CD4-positive, CD25-positive, alpha-beta regulatory T cell (primary cell): ENCODE data around the gene C3orf49. TPM values are rescaled to one million over a fixed set of nuclear protein-coding genes. Genes with fewer than 3 reads are reported as not detected.

Source experiments
- ATAC-seq, 2 donors: fragments of 150-1000 bp; cut with Tn5 transposase; one replicate each; pipeline ENCODE4 v1.10.0; 2021; ENCODE audit warnings: low read depth in 2 of 2, moderate number of reproducible peaks in 2 of 2, moderate library complexity in 1 of 2
- DNase-seq, 3 donors: peaks; one replicate each; pipeline versions ENCODE4 v3.0.0 to v3.0.0-alpha.2; 2012 to 2022; ENCODE audit warnings: mixed read lengths in 1 of 3
- H3K27ac ChIP-seq: one replicate; pipeline ENCODE4 v1.7.0; 2013; ENCODE audit warnings: mild to moderate bottlenecking, low read length; ENCODE audit not compliant: insufficient read depth, poor library complexity, severe bottlenecking
- H3K27me3 ChIP-seq: one replicate; pipeline ENCODE4 v1.7.0; 2013; ENCODE audit warnings: low read length; ENCODE audit not compliant: control insufficient read depth, insufficient read depth
- H3K36me3 ChIP-seq: one replicate; pipeline ENCODE4 v1.7.0; 2013; ENCODE audit warnings: mild to moderate bottlenecking, low read length, moderate library complexity; ENCODE audit not compliant: control insufficient read depth, insufficient read depth
- H3K4me1 ChIP-seq: 2 replicates; pipeline ENCODE4 v1.7.0; 2013; ENCODE audit warnings: mild to moderate bottlenecking, low read length; ENCODE audit not compliant: insufficient read depth, control insufficient read depth, poor library complexity, severe bottlenecking
- H3K4me3 ChIP-seq: one replicate; pipeline ENCODE4 v1.7.0; 2013; ENCODE audit warnings: low read depth, mild to moderate bottlenecking, low read length, moderate library complexity
- H3K9me3 ChIP-seq, 2 experiments: 1 replicate in 1 of 2; 2 replicates in 1 of 2; pipeline ENCODE4 v1.7.0; 2013; ENCODE audit warnings: low read length in 2 of 2, mild to moderate bottlenecking in 1 of 2, moderate library complexity in 1 of 2; ENCODE audit not compliant: control insufficient read depth in 2 of 2
- H3K27ac Mint-ChIP-seq, 3 donors: one replicate each; pipeline ENCODE4 v1.8.0; 2020 to 2022; ENCODE audit warnings: mild to moderate bottlenecking in 3 of 3, mixed read lengths in 3 of 3, moderate library complexity in 2 of 3
- H3K27me3 Mint-ChIP-seq: one replicate; pipeline ENCODE4 v1.8.0; 2022; ENCODE audit warnings: mild to moderate bottlenecking, mixed read lengths
- H3K36me3 Mint-ChIP-seq: one replicate; pipeline ENCODE4 v1.8.0; 2020; ENCODE audit warnings: mixed read lengths
- H3K4me1 Mint-ChIP-seq, 4 donors: one replicate each; pipeline ENCODE4 v1.8.0; 2020 to 2022; ENCODE audit warnings: mixed read lengths in 4 of 4, mild to moderate bottlenecking in 1 of 4
- H3K4me3 Mint-ChIP-seq, 4 donors: one replicate each; pipeline ENCODE4 v1.8.0; 2020 to 2022; ENCODE audit warnings: mild to moderate bottlenecking in 4 of 4, mixed read lengths in 4 of 4, moderate library complexity in 3 of 4
- H3K9me3 Mint-ChIP-seq, 7 donors: one replicate each; pipeline ENCODE4 v1.8.0; 2020 to 2022; ENCODE audit warnings: mixed read lengths in 7 of 7, mild to moderate bottlenecking in 3 of 7, moderate library complexity in 2 of 7
- polyA plus RNA-seq, 4 donors: library from polyadenylated mRNA; unstranded; fragments of 300-500 nt; fragmentation: Illumina TruSeq; gene quantifications; one replicate each; pipeline ENCODE4 v1.2.3, GENCODE V29; 2021
- total RNA-seq: library from RNA; stranded (reverse); gene quantifications from one replicate; pipeline ENCODE4 v1.2.3, GENCODE V29; 2022

Gene C3orf49
- total and polyA plus RNA-seq, 5 donors from 2014 or later, result not detected

- no peak overlapping the region for H3K4me3 ChIP-seq
- no peaks in the 10 kb centered on the region for H3K4me1 ChIP-seq
- Mint-ChIP-seq H3K4me1 (no peaks in the 10 kb centered on the region), H3K27ac (no peak overlapping the region), H3K9me3 (peaks cover 0 to 1% (median 0%) of the 10 kb centered on the region in 7 donors), H3K4me3 (no peak overlapping the region), H3K27me3 (no peaks in the 10 kb centered on the region), H3K36me3 (no peaks in the 10 kb centered on the region)
- no peak for DNase-seq
- no peaks in the 10 kb centered on the region for H3K36me3 ChIP-seq
- no peaks in the 10 kb centered on the region for H3K9me3 ChIP-seq
- ATAC-seq, result no peak
- no peak overlapping the region for H3K27ac ChIP-seq
- H3K27me3 ChIP-seq, result no peaks in the 10 kb centered on the region
These were observed 15.2 kb upstream of the C3orf49 start for GRCh38 chr3:63803911-63804310.

GRCh38 chr3:63807961-63808565 is 11.0 kb upstream of the C3orf49 start:
- Mint-ChIP-seq H3K4me3 (no peak overlapping the region), H3K4me1 (no peaks in the 10 kb centered on the region), H3K27ac (no peak overlapping the region), H3K36me3 (peaks cover 4% of the 10 kb centered on the region), H3K9me3 (peaks cover 0 to 1% (median 0%) of the 10 kb centered on the region in 7 donors), H3K27me3 (no peaks in the 10 kb centered on the region)
- Histone ChIP-seq H3K27ac (no peak overlapping the region), H3K4me3 (no peak overlapping the region), H3K9me3 (no peaks in the 10 kb centered on the region), H3K27me3 (no peaks in the 10 kb centered on the region), H3K36me3 (no peaks in the 10 kb centered on the region), H3K4me1 (no peaks in the 10 kb centered on the region)
- DNase-seq (no peak), ATAC-seq (no peak)

DNA sequence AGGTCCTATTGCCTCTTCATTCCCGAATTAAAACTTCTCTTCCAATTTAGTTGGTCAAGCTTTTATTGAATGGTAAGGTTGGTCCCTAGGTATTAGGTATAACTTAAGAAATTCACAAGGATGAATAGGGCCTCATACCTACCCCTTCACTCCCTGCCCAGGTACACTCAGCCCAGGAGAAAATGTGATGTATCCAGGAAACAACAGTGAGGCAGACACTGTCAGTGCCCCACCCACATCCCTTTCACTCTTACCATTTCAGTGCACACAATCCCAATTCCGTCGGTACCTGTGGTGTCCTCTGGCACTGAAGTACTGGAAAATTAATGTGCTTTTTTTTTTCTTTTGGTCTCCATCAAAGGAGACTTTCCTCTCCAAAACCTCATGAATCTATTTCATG is 10.5 kb upstream of the C3orf49 start:
- Mint-ChIP-seq H3K9me3 (peaks cover 0 to 1% (median 0%) of the 10 kb centered on the region in 7 donors), H3K4me3 (no peak overlapping the region), H3K36me3 (peaks cover 4% of the 10 kb centered on the region), H3K27me3 (no peaks in the 10 kb centered on the region), H3K27ac (no peak overlapping the region), H3K4me1 (no peaks in the 10 kb centered on the region)
- DNase-seq (no peak), ATAC-seq (no peak)
- Histone ChIP-seq H3K4me1 (no peaks in the 10 kb centered on the region), H3K36me3 (no peaks in the 10 kb centered on the region), H3K4me3 (no peak overlapping the region), H3K9me3 (no peaks in the 10 kb centered on the region), H3K27me3 (no peaks in the 10 kb centered on the region), H3K27ac (no peak overlapping the region)

GRCh38 chr3:63809607-63810006 is 9.5 kb upstream of the C3orf49 start:
- Mint-ChIP-seq H3K4me1 (no peaks in the 10 kb centered on the region), H3K4me3 (no peak overlapping the region), H3K27me3 (no peaks in the 10 kb centered on the region), H3K9me3 (peaks cover 0 to 1% (median 0%) of the 10 kb centered on the region in 7 donors), H3K36me3 (peaks cover 4% of the 10 kb centered on the region), H3K27ac (no peak overlapping the region)
- H3K4me3 ChIP-seq, result no peak overlapping the region
- H3K9me3 ChIP-seq, result no peaks in the 10 kb centered on the region
- DNase-seq (no peak), ATAC-seq (no peak)
- H3K27me3 ChIP-seq, result no peaks in the 10 kb centered on the region
- H3K27ac ChIP-seq, result no peak overlapping the region
- H3K4me1 ChIP-seq, result no peaks in the 10 kb centered on the region
- H3K36me3 ChIP-seq, result no peaks in the 10 kb centered on the region

DNA sequence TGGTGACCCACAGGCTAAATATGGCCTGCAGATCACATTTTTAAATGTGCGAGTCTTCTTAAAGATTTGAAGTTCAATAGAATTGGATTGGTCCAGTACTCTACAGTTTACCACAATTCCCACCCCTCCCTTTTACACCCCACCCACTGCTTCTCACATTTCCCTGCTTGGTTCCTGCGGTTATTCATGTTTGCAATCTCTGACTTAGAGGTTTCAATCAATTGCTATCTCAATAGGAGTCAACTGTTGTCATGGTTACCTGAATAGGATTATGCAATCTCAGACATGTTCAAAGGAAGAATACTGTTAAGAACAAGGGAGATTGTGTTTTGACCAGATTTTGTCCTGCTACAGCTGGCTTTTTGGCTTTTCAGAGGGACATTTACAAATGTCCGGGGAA is 4.9 kb upstream of the C3orf49 start:
- DNase-seq (no peak), ATAC-seq (no peak)
- no peak overlapping the region for H3K27ac ChIP-seq
- Mint-ChIP-seq H3K9me3 (no peaks in the 10 kb centered on the region), H3K4me3 (no peak overlapping the region), H3K4me1 (peaks cover 0 to 8% (median 3%) of the 10 kb centered on the region in 4 donors), H3K27me3 (no peaks in the 10 kb centered on the region), H3K36me3 (peaks cover 8% of the 10 kb centered on the region), H3K27ac (no peak overlapping the region)
- H3K4me3 ChIP-seq, result no peak overlapping the region
- no peaks in the 10 kb centered on the region for H3K27me3 ChIP-seq
- H3K9me3 ChIP-seq, result no peaks in the 10 kb centered on the region
- no peaks in the 10 kb centered on the region for H3K36me3 ChIP-seq
- H3K4me1 ChIP-seq, result no peaks in the 10 kb centered on the region

GRCh38 chr3:63817225-63817624 is 1.9 kb upstream of the C3orf49 start:
- Mint-ChIP-seq H3K4me1 (peaks cover 0 to 8% (median 3%) of the 10 kb centered on the region in 4 donors), H3K9me3 (no peaks in the 10 kb centered on the region), H3K36me3 (peaks cover 4% of the 10 kb centered on the region), H3K27ac (peak overlapping the region in 1 of 3 donors; percentile 52), H3K4me3 (no peak overlapping the region), H3K27me3 (no peaks in the 10 kb centered on the region)
- Histone ChIP-seq H3K9me3 (no peaks in the 10 kb centered on the region), H3K27me3 (no peaks in the 10 kb centered on the region), H3K27ac (no peak overlapping the region), H3K36me3 (no peaks in the 10 kb centered on the region), H3K4me3 (no peak overlapping the region), H3K4me1 (no peaks in the 10 kb centered on the region)
- DNase-seq (no peak), ATAC-seq (no peak)

DNA sequence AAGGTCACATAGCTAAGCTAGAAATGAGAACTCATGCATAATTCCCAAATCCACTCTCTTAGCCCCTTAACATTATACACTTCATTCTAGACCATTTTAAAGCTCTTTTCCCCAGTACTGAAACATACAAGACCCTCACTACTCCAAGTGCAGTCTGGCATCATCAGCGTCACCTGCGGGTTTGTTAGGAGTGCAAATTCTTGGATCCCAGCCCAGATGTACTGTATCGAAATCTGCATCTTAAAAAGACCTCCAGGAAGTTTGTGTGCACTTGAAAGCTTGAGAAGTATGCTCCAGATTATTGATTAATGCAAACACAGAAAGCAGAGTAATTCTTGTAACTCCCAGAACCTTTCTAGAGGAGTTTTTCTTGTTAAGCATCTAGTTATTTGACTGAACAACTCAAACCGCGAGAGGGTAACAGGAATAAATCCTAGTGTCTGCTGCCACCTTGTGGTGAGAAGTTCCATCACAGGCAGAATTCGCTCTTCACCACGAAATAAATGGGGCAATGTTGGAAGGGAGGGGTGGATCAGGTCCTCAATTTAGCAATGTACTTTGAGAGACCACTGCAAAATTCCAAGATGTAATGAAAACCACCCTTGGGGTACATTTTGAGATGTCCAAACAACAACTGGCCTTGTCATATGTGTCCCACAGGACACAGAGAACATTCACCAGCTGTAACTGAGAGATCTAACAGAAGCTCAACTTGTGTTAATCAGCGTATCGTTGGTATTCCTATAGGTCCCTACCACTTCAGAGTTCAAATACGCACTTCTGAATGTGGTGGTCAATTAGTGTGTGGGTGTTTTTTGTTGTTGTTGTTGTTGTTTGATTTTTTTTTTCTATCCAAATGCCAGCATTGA is 583 bp upstream of the C3orf49 start:
- Histone ChIP-seq H3K36me3 (no peaks in the 10 kb centered on the region), H3K27ac (no peak overlapping the region), H3K4me3 (no peak overlapping the region), H3K4me1 (no peaks in the 10 kb centered on the region), H3K9me3 (no peaks in the 10 kb centered on the region), H3K27me3 (no peaks in the 10 kb centered on the region)
- Mint-ChIP-seq H3K36me3 (peaks cover 4% of the 10 kb centered on the region), H3K9me3 (no peaks in the 10 kb centered on the region), H3K4me3 (no peak overlapping the region), H3K4me1 (peaks cover 0 to 8% (median 3%) of the 10 kb centered on the region in 4 donors), H3K27me3 (no peaks in the 10 kb centered on the region), H3K27ac (no peak overlapping the region)
- peak; percentile 29 to 64 (median 53) for DNase-seq
- peak; percentile 42 to 58 for ATAC-seq
